HS-5 (cell line): Measurements from ENCODE around the gene TTL.
A peak's percentile ranks its signal among the peaks of the same experiment; 100 is the strongest.

Experiments used
- DNase-seq: peaks from one replicate; pipeline ENCODE4 v3.0.0-alpha.2; 2012; ENCODE audit warnings: low read depth

TTL gene

GRCh38 chr2:112583497-112584133 lies 101.7 kb downstream of the TTL start:
- DNase-seq: no peak

GRCh38 chr2:112584134-112584890 lies 102.4 kb downstream of the TTL start, which contains the start of gene CHCHD5:
Gene CHCHD5, plus strand, starts transcription at chr2:112584609. Its CDS starts 39 bp downstream, at chr2:112584648.
- peak; percentile 92 for DNase-seq

- no peak for DNase-seq
Measured at GRCh38 chr2:112584891-112585250, 102.9 kb downstream of the TTL start.

GRCh38 chr2:112585400-112585799 lies 103.4 kb downstream of the TTL start:
- DNase-seq: no peak

GRCh38 chr2:112585873-112586464 lies 104.0 kb downstream of the TTL start:
- no peak for DNase-seq

GRCh38 chr2:112588611-112589045 lies 106.7 kb downstream of the TTL start:
- DNase-seq: no peak
